Osteocyte (in vitro differentiated cells): ENCODE results near the gene JOSD2. TPM values are rescaled to one million over a fixed set of nuclear protein-coding genes. Genes with fewer than 3 reads are reported as not detected.

Experiments
- DNase-seq: peaks from one replicate; pipeline ENCODE4 v3.0.0; 2021; ENCODE audit warnings: mixed read lengths; ENCODE audit not compliant: unreplicated experiment; ENCODE audit errors: extremely low spot score
- H3K27ac Mint-ChIP-seq: one replicate; pipeline ENCODE4 v1.8.0; 2021; ENCODE audit warnings: mild to moderate bottlenecking, mixed read lengths; ENCODE audit not compliant: unreplicated experiment
- H3K27me3 Mint-ChIP-seq: one replicate; pipeline ENCODE4 v1.8.0; 2021; ENCODE audit warnings: mixed read lengths; ENCODE audit not compliant: unreplicated experiment
- H3K36me3 Mint-ChIP-seq: one replicate; pipeline ENCODE4 v1.8.0; 2021; ENCODE audit warnings: mixed read lengths; ENCODE audit not compliant: unreplicated experiment
- H3K4me1 Mint-ChIP-seq: one replicate; pipeline ENCODE4 v1.8.0; 2021; ENCODE audit warnings: mixed read lengths; ENCODE audit not compliant: unreplicated experiment
- H3K4me3 Mint-ChIP-seq: one replicate; pipeline ENCODE4 v1.8.0; 2021; ENCODE audit warnings: mild to moderate bottlenecking, moderate library complexity, mixed read lengths; ENCODE audit not compliant: unreplicated experiment
- H3K9me3 Mint-ChIP-seq: one replicate; pipeline ENCODE4 v1.8.0; 2021; ENCODE audit warnings: mixed read lengths; ENCODE audit not compliant: unreplicated experiment
- long read RNA-seq: library from polyadenylated mRNA; unstranded; transcript quantifications from one replicate; pipeline ENCODE4 v2.0.0, GENCODE V29; 2021
- total RNA-seq: library from RNA; stranded (reverse); gene quantifications from 2 replicates; pipeline ENCODE4 v1.2.1, GENCODE V29; 2021
- TF ChIP-seq, protein P1 (sequence below): fragments of 200-600 bp; sonication (generic); IDR thresholded peaks from 2 replicates; pipeline ENCODE4 v1.5.0; 2021; ENCODE audit warnings: antibody characterized with exemption, mild to moderate bottlenecking, moderate library complexity

The JOSD2 gene
- 43.7 and 46.9 TPM in 2 replicates for total RNA-seq
- long read RNA-seq, partial matches to known transcripts, result 0 of 3 reads
- long read RNA-seq, other reads (novel, unspliced or antisense), result 1 of 3 reads

GRCh38 chr19:50511069-50511822, at the start of gene JOSD2:
TSS of gene JOSD2 (minus strand) at chr19:50511191. CDS start at chr19:50510431, 760 bp downstream.
- peak; percentile 99 for DNase-seq
- no peaks in the 10 kb centered on the region for H3K27me3 Mint-ChIP-seq
- H3K4me3 Mint-ChIP-seq, result peak within 1 kb of the TSS; percentile 97
- peak within 1 kb of the TSS; percentile 99 for H3K27ac Mint-ChIP-seq
- H3K36me3 Mint-ChIP-seq, result no peaks in the 10 kb centered on the region
- TF ChIP-seq, protein P1, sequence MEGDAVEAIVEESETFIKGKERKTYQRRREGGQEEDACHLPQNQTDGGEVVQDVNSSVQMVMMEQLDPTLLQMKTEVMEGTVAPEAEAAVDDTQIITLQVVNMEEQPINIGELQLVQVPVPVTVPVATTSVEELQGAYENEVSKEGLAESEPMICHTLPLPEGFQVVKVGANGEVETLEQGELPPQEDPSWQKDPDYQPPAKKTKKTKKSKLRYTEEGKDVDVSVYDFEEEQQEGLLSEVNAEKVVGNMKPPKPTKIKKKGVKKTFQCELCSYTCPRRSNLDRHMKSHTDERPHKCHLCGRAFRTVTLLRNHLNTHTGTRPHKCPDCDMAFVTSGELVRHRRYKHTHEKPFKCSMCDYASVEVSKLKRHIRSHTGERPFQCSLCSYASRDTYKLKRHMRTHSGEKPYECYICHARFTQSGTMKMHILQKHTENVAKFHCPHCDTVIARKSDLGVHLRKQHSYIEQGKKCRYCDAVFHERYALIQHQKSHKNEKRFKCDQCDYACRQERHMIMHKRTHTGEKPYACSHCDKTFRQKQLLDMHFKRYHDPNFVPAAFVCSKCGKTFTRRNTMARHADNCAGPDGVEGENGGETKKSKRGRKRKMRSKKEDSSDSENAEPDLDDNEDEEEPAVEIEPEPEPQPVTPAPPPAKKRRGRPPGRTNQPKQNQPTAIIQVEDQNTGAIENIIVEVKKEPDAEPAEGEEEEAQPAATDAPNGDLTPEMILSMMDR, result no peak
- H3K4me1 Mint-ChIP-seq, result peaks cover 21% of the 10 kb centered on the region
- no peaks in the 10 kb centered on the region for H3K9me3 Mint-ChIP-seq

- TF ChIP-seq, protein P1, result no peak
- no peaks in the 10 kb centered on the region for H3K36me3 Mint-ChIP-seq
- peaks cover 5% of the 10 kb centered on the region for H3K4me1 Mint-ChIP-seq
- H3K27me3 Mint-ChIP-seq, result peaks cover 12% of the 10 kb centered on the region
- H3K4me3 Mint-ChIP-seq, result no peak overlapping the region
- DNase-seq, result no peak
- H3K27ac Mint-ChIP-seq, result no peak overlapping the region
- H3K9me3 Mint-ChIP-seq, result no peaks in the 10 kb centered on the region
These were observed 48.6 kb upstream of the JOSD2 start for GRCh38 chr19:50559636-50560035.

GRCh38 chr19:50558449-50558848, 47.5 kb upstream of the JOSD2 start:
- Mint-ChIP-seq H3K36me3 (no peaks in the 10 kb centered on the region), H3K9me3 (no peaks in the 10 kb centered on the region), H3K27ac (no peak overlapping the region), H3K27me3 (peaks cover 5% of the 10 kb centered on the region), H3K4me3 (no peak overlapping the region), H3K4me1 (peaks cover 5% of the 10 kb centered on the region)
- no peak for DNase-seq
- TF ChIP-seq, protein P1, result no peak

- TF ChIP-seq, protein P1, result no peak
- Mint-ChIP-seq H3K36me3 (no peaks in the 10 kb centered on the region), H3K4me3 (no peak overlapping the region), H3K27me3 (peaks cover 9% of the 10 kb centered on the region), H3K4me1 (peaks cover 5% of the 10 kb centered on the region), H3K9me3 (no peaks in the 10 kb centered on the region), H3K27ac (no peak overlapping the region)
- DNase-seq, result no peak
These were observed 47.0 kb upstream of the JOSD2 start for GRCh38 chr19:50558039-50558438.

GRCh38 chr19:50557009-50557613, 46.1 kb upstream of the JOSD2 start:
- Mint-ChIP-seq H3K27ac (no peak overlapping the region), H3K4me1 (peaks cover 5% of the 10 kb centered on the region), H3K9me3 (no peaks in the 10 kb centered on the region), H3K4me3 (no peak overlapping the region), H3K27me3 (peaks cover 17% of the 10 kb centered on the region), H3K36me3 (no peaks in the 10 kb centered on the region)
- no peak for DNase-seq
- TF ChIP-seq, protein P1, result no peak
